GM21526 (cell line): ENCODE results near the gene HM13.
"Not testable (repeated sequence)": the region's sequence is repeated elsewhere in the genome, so short reads cannot be mapped to it uniquely, and the experiment has no call there.

ENCODE experiments used
- ATAC-seq: cut with Tn5 transposase; IDR thresholded peaks from one replicate; pipeline ENCODE4 v1.9.1; 2021; ENCODE audit warnings: moderate library complexity; ENCODE audit not compliant: unreplicated experiment, low FRiP score

The HM13 gene

GRCh38 chr20:31514154-31515071 is at the start of gene HM13:
Gene HM13, plus strand, starts transcription at chr20:31514442. Its CDS starts 110 bp downstream, at chr20:31514552.
- ATAC-seq: peak; percentile 82

DNA sequence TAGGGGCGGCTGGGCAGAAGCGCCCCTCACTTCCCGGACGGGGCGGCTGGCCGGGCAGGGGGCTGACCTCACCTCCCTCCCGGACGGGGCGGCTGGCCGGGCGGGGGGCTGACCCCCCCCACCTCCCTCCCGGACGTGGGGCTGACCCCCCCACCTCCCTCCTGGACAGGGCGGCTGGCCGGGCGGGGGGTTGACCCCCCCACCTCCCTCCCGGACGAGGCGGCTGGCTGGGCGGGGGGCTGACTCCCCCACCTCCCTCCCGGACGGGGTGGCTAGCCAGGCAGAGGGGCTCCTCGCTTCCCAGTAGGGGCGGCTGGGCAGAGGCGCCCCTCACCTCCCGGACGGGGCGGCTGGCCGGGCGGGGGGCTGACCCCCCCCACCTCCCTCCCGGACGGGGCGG is 43.3 kb upstream of the HM13 start:
- ATAC-seq: not testable (repeated sequence)

DNA sequence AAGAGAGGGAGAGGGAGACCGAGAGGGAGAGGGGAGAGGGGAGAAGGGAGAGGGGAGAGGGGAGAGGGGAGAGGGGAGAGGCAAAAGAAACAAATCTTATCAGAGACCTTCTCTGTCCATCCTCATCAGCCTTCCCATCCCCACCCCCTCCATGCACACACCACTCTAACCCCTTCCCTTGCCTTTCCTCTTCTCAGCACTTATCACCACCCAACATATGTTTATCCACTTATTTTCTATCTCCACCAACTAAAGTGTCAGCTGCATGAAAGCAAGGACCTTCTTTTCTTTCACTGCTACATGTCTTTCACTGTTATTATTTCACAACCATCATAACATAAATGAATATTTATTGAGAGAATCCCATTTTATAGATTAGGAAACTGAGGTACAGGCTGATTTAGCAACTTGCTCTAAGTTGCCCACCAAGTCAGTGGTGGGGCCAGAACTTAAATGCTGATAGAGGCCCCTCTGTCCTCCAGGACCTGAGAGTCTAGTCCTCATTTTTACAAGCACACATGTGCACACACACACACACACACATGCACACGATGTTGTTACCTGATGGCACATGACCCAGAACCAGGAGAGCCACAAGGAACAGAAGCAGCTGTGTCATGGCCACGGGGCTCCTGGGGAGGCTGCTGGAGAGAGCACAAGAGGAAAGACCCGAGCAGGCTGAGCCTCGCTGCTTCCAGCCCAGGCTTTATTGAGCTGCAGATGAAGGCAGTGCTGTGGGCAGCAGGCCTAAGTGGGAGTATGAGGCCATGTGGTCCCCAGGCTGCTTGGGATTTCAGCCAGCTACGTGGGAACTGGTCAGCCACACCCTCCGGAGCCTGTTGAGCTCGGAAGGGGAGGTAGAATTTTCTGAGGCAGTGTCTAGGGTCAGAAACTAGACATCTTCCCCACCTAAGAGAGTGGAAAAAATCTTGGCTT is 41.6 kb upstream of the HM13 start:
- ATAC-seq: no peak

DNA sequence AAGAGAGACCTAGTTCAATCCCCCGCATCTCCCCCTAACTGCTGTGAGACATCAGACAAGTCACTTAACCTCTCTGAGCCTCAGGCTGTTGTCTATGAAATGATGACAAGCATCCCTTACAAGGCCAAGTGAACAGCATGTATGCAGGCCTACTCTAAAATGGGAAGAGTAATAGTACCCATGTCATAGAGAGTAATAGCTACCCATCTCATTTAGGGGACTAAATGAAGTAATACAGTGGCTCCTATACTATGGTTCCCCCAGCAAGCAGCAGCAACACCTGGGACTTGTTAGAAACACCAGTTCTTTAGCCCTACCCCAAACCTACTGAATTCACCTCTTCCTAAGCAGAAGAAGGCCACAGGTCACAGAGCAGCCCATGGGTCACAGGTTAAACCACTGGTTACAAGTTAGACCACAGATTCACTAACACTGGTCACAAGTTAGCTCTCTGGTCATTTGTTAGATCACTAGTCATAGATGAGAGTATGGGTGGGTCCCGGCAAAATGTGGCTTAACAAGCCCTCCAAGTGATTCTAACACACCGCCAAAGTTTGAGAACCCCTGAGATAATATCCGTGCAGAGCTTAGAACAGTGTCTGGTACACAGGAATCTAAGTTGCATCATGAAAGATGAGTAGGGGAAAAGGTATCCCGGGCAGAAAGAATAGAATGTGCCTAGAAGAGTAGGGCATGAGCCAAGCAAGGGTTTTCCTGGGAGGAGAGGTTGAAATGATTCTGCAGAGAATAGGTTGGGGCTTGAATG is 40.7 kb upstream of the HM13 start:
- peak; percentile 17 for ATAC-seq

- ATAC-seq: peak; percentile 86
Observed at GRCh38 chr20:31474097-31474436, 40.2 kb upstream of the HM13 start.

GRCh38 chr20:31474758-31475427 is 39.3 kb upstream of the HM13 start, which contains the start of the genes DEFB124 and REM1:
Gene DEFB124, minus strand, starts transcription at chr20:31475127. Its CDS starts 2,114 bp downstream, at chr20:31473013.
Gene REM1, plus strand, starts transcription at chr20:31475288. Its CDS starts 1,158 bp downstream, at chr20:31476446.
- ATAC-seq: no peak

GRCh38 chr20:31475472-31476293 is 38.6 kb upstream of the HM13 start:
- ATAC-seq: no peak

- no peak for ATAC-seq
Observed at GRCh38 chr20:31476294-31476585, 38.0 kb upstream of the HM13 start.

DNA sequence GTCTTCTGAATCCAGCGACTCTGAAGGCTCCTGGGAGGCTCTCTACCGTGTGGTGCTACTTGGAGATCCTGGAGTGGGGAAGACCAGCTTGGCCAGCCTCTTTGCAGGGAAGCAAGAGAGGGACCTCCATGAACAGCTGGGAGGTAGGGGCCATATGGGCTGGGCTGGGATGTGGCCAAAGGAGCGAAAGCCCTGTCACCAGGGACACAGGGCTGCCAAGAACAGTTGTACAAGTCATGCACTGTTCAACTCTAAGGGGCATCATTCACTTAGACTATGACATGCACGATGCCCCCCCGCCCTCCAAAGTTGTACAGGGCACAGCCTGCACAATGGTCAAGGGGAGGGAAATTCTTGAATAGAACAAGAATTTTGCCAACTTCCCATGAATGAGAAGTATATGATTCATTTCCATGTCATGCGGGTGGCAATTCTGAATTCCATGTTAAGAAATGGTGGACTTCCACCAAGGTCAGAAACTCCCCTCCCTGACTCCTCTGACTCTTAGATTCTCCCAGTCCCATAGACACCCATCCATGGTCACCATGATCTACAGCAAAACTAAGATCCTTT is 37.5 kb upstream of the HM13 start:
- no peak for ATAC-seq

GRCh38 chr20:31484001-31484400 is 30.2 kb upstream of the HM13 start:
- ATAC-seq: no peak

DNA sequence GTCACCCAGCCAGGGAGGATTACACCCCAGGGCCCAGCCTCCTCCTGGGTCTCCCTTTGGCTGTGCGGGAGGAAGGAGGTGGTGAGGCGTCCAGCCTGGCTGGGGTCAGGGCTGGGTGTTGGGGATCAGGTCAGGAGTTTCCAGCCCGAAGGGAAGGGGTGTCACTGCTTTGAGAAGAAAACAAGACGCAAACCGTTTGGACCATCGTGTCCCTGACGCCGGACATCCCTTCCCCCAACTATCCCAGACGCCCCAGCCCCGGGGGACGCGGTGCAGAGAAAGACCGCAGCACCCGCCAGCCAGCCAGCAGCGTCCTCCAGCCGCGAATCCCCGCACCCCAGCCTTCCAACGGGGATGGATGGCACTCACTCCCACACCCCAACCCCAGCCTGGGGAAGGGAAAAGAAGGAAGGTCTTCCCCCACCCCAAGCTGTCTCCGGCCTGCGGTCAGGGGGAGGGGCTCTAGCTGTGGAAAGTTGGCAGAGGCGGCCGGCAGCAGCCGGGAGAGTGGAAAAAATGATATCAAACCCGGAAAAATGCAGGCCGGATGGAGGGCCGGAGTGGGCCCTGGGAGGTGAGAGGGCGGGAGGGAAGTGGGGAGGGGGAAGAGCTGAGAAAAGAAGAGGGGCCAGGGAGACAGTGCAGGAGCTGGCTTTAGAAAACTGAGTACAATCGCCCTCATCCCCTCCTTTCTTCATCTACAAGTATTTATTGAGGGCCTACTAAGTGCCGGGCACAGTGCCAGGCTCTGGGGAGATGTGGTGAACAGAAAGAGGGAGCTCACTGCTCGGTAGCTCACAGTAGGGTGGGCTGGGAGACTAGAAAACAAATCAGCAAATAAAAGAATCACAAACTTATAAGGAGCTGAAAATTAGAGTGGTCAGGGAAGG is 28.5 kb upstream of the HM13 start:
- ATAC-seq: no peak

DNA sequence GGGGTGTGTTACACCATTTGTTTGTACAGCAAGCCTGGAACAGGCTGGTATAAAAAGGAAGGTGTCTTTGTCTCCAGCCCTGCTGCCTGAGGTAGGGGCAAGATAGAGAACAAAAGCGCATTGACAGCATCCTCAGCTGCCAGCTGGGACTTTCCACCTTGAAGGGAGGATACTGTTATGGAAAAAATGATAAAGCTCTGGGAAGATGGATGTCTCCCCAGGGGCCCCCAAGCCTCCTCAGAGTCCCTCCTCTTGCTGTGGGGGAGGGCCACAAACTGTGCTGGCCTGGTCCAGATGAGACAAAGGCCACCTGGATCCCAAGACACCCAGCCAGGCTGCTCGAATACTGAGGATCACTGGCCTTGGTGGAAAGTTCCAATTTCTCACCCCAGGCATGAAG is 26.1 kb upstream of the HM13 start:
- no peak for ATAC-seq

- no peak for ATAC-seq
Observed at GRCh38 chr20:31489152-31489551, 25.1 kb upstream of the HM13 start.

- no peak for ATAC-seq
Observed at GRCh38 chr20:31490752-31491151, 23.5 kb upstream of the HM13 start.

- no peak for ATAC-seq
Observed at GRCh38 chr20:31494131-31494530, 20.1 kb upstream of the HM13 start.

- ATAC-seq: no peak
Observed at GRCh38 chr20:31496761-31497295, 17.4 kb upstream of the HM13 start.

GRCh38 chr20:31497838-31498540 is 16.3 kb upstream of the HM13 start:
- ATAC-seq: no peak
